Small intestine (tissue), 7 donors: ENCODE results near the gene CHCHD3. TPM values are rescaled to one million over a fixed set of nuclear protein-coding genes. Genes with fewer than 3 reads are reported as not detected.
"Not testable (repeated sequence)": the region's sequence is repeated elsewhere in the genome, so short reads cannot be mapped to it uniquely, and the experiment has no call there.

Source experiments
- DNase-seq, 2 donors: peaks; one replicate each; pipeline versions ENCODE4 v3.0.0 to v3.0.0-alpha.2; 2013
- FAIRE-seq: peaks from 2 replicates; lab custom pipeline; 2012; peaks lifted over from hg19 to GRCh38; lab: Jason Lieb, UNC
- H3K27ac ChIP-seq, 3 donors: one replicate each; pipeline ENCODE4 v1.5.1; 2013; ENCODE audit warnings: low read length in 2 of 3, mild to moderate bottlenecking in 2 of 3, control low read depth in 1 of 3, inconsistent platforms in 1 of 3, low read depth in 1 of 3, moderate library complexity in 1 of 3
- H3K27me3 ChIP-seq, 3 donors: one replicate each; pipeline ENCODE4 v1.6.1; 2013; ENCODE audit warnings: low read length in 3 of 3, inconsistent platforms in 1 of 3; ENCODE audit not compliant: control insufficient read depth in 3 of 3, insufficient read depth in 3 of 3
- H3K36me3 ChIP-seq, 3 donors: one replicate each; pipeline ENCODE4 v1.6.1; 2013; ENCODE audit warnings: low read length in 3 of 3, inconsistent platforms in 1 of 3, low read depth in 1 of 3, mild to moderate bottlenecking in 1 of 3, moderate library complexity in 1 of 3; ENCODE audit not compliant: control insufficient read depth in 3 of 3, insufficient read depth in 2 of 3
- H3K4me1 ChIP-seq, 3 donors: one replicate each; pipeline ENCODE4 v1.6.1; 2013; ENCODE audit warnings: low read length in 2 of 3, inconsistent platforms in 1 of 3, low read depth in 1 of 3, mild to moderate bottlenecking in 1 of 3, moderate library complexity in 1 of 3; ENCODE audit not compliant: control insufficient read depth in 3 of 3, insufficient read depth in 2 of 3
- H3K4me3 ChIP-seq, 3 donors: one replicate each; pipeline ENCODE4 v1.5.1; 2013; ENCODE audit warnings: low read length in 3 of 3, control low read depth in 1 of 3, inconsistent platforms in 1 of 3, low read depth in 1 of 3, mild to moderate bottlenecking in 1 of 3, moderate library complexity in 1 of 3
- H3K9me3 ChIP-seq, 2 donors: one replicate each; pipeline ENCODE4 v1.6.1; 2013; ENCODE audit warnings: low read depth in 1 of 2, low read length in 1 of 2; ENCODE audit not compliant: control insufficient read depth in 2 of 2, insufficient read depth in 1 of 2
- WGBS, 3 donors: extraction: QIAGEN DNeasy Blood & Tissue Kit; methylation state at CpG; one replicate each; pipeline ENCODE4 v1.1.7; 2013; 5-methylcytosine and 5-hydroxymethylcytosine counted together
- polyA plus RNA-seq, 4 donors: library from polyadenylated mRNA; stranded (reverse) in 3 of 4; unstranded in 1 of 4; fragments of 200-250 nt in 3 of 4; fragments of 120-200 nt in 1 of 4; gene quantifications; one replicate each; pipeline versions ENCODE4 v1.2.1 to v1.2.3, GENCODE V29; 2013
- donor health status: healthy with polysubstance abuse.
- donor health status: control.
- donor health status: control.
- donor health status: Bipolar disorder and iron deficiency.
- donor health status: healthy.

CHCHD3 gene
- polyA plus RNA-seq, 4 donors, result 53.5 to 98.6 (median 78.9) TPM

DNA sequence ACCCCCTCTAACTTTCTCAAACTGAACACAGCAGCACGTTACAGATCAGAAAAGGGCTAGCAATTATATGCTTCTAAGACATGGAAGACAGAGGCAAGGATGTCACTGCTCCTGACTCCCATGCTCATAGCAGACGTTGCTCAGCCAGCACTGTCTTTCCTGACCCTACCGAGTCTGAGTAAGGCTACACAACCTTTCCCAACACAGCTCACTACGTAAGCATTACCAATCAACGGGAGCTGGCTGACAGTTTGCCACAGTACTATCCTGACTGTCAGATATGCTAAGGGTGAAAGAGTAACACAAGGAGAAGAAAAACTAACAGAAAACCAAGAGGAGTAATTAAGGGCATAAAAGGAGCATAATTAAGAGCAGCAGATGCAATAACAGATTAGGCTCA, 171.2 kb downstream of the CHCHD3 start:
- peaks cover 0 to 2% (median 0%) of the 10 kb centered on the region in 3 donors for H3K4me1 ChIP-seq
- peaks cover 0 to 9% of the 10 kb centered on the region in 2 donors for H3K9me3 ChIP-seq
- H3K4me3 ChIP-seq, result no peak overlapping the region
- FAIRE-seq, result no peak
- 92 to 98% (median 96%) methylated on average over 5 of the region's 5 CpGs for WGBS, 3 donors
- H3K27me3 ChIP-seq, result no peaks in the 10 kb centered on the region
- no peak for DNase-seq
- H3K27ac ChIP-seq, result no peak overlapping the region
- peaks cover 2 to 15% (median 6%) of the 10 kb centered on the region in 3 donors for H3K36me3 ChIP-seq

DNA sequence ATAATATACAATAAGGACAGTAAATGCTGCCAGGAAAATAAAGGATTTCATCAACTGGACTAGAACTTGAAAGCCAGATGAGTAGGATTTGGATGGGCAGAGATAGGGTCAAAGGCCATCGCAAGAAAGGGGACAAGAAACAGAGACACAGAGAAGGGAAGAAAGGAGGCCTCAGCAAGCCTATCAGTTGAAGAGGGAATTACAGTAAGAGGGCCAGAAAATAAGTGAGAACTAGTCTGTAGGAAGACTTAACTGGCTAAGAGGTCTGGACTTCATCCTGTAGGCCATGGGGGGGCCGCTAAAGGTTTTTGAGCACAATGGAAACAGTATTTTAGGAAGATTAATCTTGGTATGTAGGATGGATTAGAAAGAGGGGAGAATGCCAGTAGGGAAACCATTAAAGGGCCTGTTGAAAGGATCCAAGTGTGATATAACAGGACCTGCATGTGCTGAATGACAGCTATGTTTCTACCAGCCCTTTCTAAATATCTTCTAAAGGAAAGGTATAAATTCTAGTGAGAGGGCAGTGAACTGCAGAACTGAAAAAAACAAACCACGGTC, 174.4 kb downstream of the CHCHD3 start:
- FAIRE-seq (no peak), DNase-seq (no peak)
- H3K27me3 ChIP-seq, result no peaks in the 10 kb centered on the region
- H3K36me3 ChIP-seq, result peaks cover 0 to 4% (median 2%) of the 10 kb centered on the region in 3 donors
- no peak overlapping the region for H3K4me3 ChIP-seq
- H3K9me3 ChIP-seq, result peaks cover 0 to 6% of the 10 kb centered on the region in 2 donors
- no peaks in the 10 kb centered on the region for H3K4me1 ChIP-seq
- no peak overlapping the region for H3K27ac ChIP-seq
- WGBS, 3 donors, result 89 to 95% (median 94%) methylated on average over 3 of the region's 3 CpGs

DNA sequence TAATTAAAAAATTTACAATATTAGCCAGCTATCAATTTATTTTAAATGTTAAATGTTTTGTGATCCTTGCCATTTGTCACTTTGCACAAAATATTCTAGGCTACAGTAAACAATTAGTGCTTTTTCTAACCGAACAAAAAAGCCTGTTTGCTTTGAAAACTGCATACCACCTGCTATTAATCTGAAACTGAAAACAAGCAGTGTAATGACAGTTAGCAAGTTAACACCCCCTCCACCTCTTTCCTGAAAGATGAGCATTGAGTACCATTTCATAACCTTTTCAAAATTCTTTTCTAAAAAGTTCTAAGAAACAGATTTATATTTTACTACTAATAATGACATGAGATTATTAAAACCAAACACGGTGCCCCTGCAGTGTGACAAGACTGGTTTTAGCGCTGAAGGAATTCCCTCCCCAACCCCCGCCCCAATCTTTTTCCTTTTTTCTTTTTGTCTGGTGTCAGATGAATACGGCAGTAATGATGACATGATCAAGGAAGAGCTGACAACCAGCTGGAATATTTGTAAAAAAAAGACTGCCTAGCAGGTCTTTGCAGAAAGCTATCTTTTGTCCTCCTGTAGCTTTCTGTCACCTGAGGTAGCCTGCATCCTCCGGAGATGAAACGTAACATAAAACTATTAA, 175.6 kb downstream of the CHCHD3 start:
- FAIRE-seq (no peak), DNase-seq (no peak)
- no peaks in the 10 kb centered on the region for H3K4me1 ChIP-seq
- H3K36me3 ChIP-seq, result peaks cover 0 to 4% (median 2%) of the 10 kb centered on the region in 3 donors
- H3K4me3 ChIP-seq, result no peak overlapping the region
- H3K27ac ChIP-seq, result no peak overlapping the region
- peaks cover 0 to 6% of the 10 kb centered on the region in 2 donors for H3K9me3 ChIP-seq
- H3K27me3 ChIP-seq, result no peaks in the 10 kb centered on the region
- 79 to 84% (median 83%) methylated on average over 7 of the region's 7 CpGs for WGBS, 3 donors

DNA sequence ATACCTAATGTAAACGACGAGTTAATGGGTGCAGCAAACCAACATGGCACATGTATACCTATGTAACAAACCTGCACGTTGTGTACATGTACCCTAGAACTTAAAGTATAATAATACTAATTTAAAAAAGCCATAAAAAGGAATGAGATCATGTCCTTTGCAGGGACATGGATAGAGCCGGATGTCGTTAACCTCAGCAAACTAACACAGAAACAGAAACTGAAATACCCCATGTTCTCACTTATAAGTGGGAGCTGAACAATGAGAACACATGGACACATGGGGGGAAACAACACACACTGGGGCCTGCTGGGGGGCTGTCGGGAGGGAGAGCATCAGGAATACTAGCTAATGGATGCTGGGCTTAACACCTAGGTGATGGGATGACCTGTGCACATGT, 176.8 kb downstream of the CHCHD3 start:
- not testable (repeated sequence) for H3K4me3 ChIP-seq, FAIRE-seq, H3K27ac ChIP-seq, H3K36me3 ChIP-seq, H3K4me1 ChIP-seq, H3K27me3 ChIP-seq, DNase-seq, H3K9me3 ChIP-seq
- WGBS, 3 donors, result 83 to 89% (median 83%) methylated on average over 6 of the region's 6 CpGs

GRCh38 chr7:132904209-132904608, 177.7 kb downstream of the CHCHD3 start:
- no peaks in the 10 kb centered on the region for H3K4me1 ChIP-seq
- no peak overlapping the region for H3K4me3 ChIP-seq
- no peak for FAIRE-seq
- H3K27me3 ChIP-seq, result no peaks in the 10 kb centered on the region
- peaks cover 1 to 6% of the 10 kb centered on the region in 2 donors for H3K9me3 ChIP-seq
- H3K27ac ChIP-seq, result no peak overlapping the region
- peaks cover 0 to 3% (median 2%) of the 10 kb centered on the region in 3 donors for H3K36me3 ChIP-seq
- DNase-seq, result no peak

DNA sequence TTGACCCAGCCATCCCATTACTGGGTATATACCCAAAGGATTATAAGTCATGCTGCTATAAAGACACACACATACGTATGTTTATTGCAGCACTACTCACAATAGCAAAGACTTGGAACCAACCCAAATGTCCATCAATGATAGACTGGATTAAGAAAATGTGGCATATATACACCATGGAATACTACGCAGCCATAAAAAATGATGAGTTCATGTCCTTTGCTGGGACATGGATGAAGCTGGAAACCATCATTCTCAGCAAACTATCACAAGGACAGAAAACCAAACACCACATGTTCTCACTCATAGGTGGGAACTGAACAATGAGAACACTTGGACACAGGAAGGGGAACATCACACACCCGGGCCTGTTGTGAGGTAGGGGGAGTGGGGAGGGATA, 179.6 kb downstream of the CHCHD3 start:
- not testable (repeated sequence) for DNase-seq, FAIRE-seq
- 95 to 98% (median 97%) methylated on average over 3 of the region's 3 CpGs for WGBS, 3 donors

GRCh38 chr7:132901241-132901640, 180.6 kb downstream of the CHCHD3 start:
- FAIRE-seq, result no peak
- Histone ChIP-seq H3K4me3 (no peak overlapping the region), H3K4me1 (no peaks in the 10 kb centered on the region), H3K36me3 (peaks cover 0 to 5% (median 0%) of the 10 kb centered on the region in 3 donors), H3K27ac (no peak overlapping the region), H3K27me3 (no peaks in the 10 kb centered on the region), H3K9me3 (peaks cover 0 to 1% of the 10 kb centered on the region in 2 donors)
- 73 to 84% (median 79%) methylated on average over 4 of the region's 4 CpGs for whole genome bisulfite sequencing, 3 donors
- no peak for DNase-seq

More for the DNA sequence above, 179.6 kb downstream of the CHCHD3 start:
- not testable (repeated sequence) for H3K36me3 ChIP-seq, H3K4me1 ChIP-seq, H3K9me3 ChIP-seq, H3K4me3 ChIP-seq, H3K27ac ChIP-seq, H3K27me3 ChIP-seq

DNA sequence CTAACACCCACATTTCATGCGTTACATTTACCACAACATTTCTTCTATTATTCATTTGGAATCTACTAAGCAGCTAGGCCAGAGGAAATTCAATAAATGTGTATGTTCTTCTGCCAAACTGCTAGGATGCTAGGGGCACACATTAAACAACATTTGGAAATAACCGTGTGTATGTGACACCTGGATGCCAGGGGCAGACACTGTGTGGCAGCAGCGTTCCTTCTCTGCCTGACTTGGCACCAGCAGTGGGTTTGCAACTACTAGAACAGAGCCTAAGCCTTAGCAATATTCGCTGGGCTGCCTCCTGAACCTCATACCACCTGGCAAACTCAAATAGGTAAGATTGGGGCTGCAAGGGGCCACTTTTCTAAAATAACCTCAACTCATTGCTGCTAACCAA, 182.1 kb downstream of the CHCHD3 start:
- peaks cover 0 to 1% of the 10 kb centered on the region in 2 donors for H3K9me3 ChIP-seq
- 90 to 93% (median 91%) methylated on average over 4 of the region's 4 CpGs for WGBS, 3 donors

More for the DNA sequence above, 182.1 kb downstream of the CHCHD3 start:
- FAIRE-seq (no peak), DNase-seq (no peak)
- Histone ChIP-seq H3K4me3 (no peak overlapping the region), H3K27ac (no peak overlapping the region), H3K36me3 (peaks cover 0 to 6% (median 0%) of the 10 kb centered on the region in 3 donors), H3K4me1 (no peaks in the 10 kb centered on the region), H3K27me3 (no peaks in the 10 kb centered on the region)
